Measurements from ENCODE around the gene DHDDS.
"Not testable (repeated sequence)": the region's sequence is repeated elsewhere in the genome, so short reads cannot be mapped to it uniquely, and the experiment has no call there.

The DHDDS gene

GRCh38 chr1:26431979-26432695 is at the start of gene DHDDS:
Gene DHDDS (plus strand): TSS chr1:26432321. CDS start chr1:26432946, 625 bp downstream.
- H3K27me3 Mint-ChIP-seq: no peaks in the 10 kb centered on the region
- H3K4me3 Mint-ChIP-seq: peak within 1 kb of the TSS; percentile 90
- H3K4me1 Mint-ChIP-seq (ENCODE audit: low read depth): peaks cover 26% of the 10 kb centered on the region
- H3K9me3 Mint-ChIP-seq: no peaks in the 10 kb centered on the region
- DNase-seq: peak; percentile 99
- H3K36me3 Mint-ChIP-seq (ENCODE audit: low read depth): peaks cover 41% of the 10 kb centered on the region
- peak within 1 kb of the TSS; percentile 92 for H3K27ac Mint-ChIP-seq

GRCh38 chr1:26384076-26384475 is 48.0 kb upstream of the DHDDS start:
- no peak overlapping the region for H3K4me3 Mint-ChIP-seq
- no peaks in the 10 kb centered on the region for H3K36me3 Mint-ChIP-seq (ENCODE audit: low read depth)
- H3K27ac Mint-ChIP-seq: no peak overlapping the region
- DNase-seq: no peak
- H3K27me3 Mint-ChIP-seq: no peaks in the 10 kb centered on the region
- H3K9me3 Mint-ChIP-seq: no peaks in the 10 kb centered on the region
- H3K4me1 Mint-ChIP-seq (ENCODE audit: low read depth): peaks cover 47% of the 10 kb centered on the region

- Mint-ChIP-seq H3K4me1 (ENCODE audit: low read depth) (peaks cover 52% of the 10 kb centered on the region), H3K4me3 (peak overlapping the region; percentile 4)
- H3K36me3 Mint-ChIP-seq (ENCODE audit: low read depth); H3K27ac Mint-ChIP-seq; H3K9me3 Mint-ChIP-seq; H3K27me3 Mint-ChIP-seq; DNase-seq: not testable (repeated sequence)
Measured at GRCh38 chr1:26385063-26385462, 47.1 kb upstream of the DHDDS start.

- Mint-ChIP-seq H3K36me3 (ENCODE audit: low read depth) (no peaks in the 10 kb centered on the region), H3K4me3 (no peak overlapping the region), H3K27me3 (no peaks in the 10 kb centered on the region), H3K9me3 (no peaks in the 10 kb centered on the region), H3K4me1 (ENCODE audit: low read depth) (peaks cover 55% of the 10 kb centered on the region), H3K27ac (no peak overlapping the region)
- DNase-seq: no peak
Measured at GRCh38 chr1:26387447-26387846, 44.7 kb upstream of the DHDDS start.

GRCh38 chr1:26388791-26389445 is 43.2 kb upstream of the DHDDS start:
- H3K27ac Mint-ChIP-seq: no peak overlapping the region
- no peaks in the 10 kb centered on the region for H3K36me3 Mint-ChIP-seq (ENCODE audit: low read depth)
- peaks cover 55% of the 10 kb centered on the region for H3K4me1 Mint-ChIP-seq (ENCODE audit: low read depth)
- no peaks in the 10 kb centered on the region for H3K27me3 Mint-ChIP-seq
- H3K4me3 Mint-ChIP-seq: no peak overlapping the region
- DNase-seq: no peak
- H3K9me3 Mint-ChIP-seq: no peaks in the 10 kb centered on the region

- no peaks in the 10 kb centered on the region for H3K27me3 Mint-ChIP-seq
- no peak overlapping the region for H3K4me3 Mint-ChIP-seq
- no peaks in the 10 kb centered on the region for H3K9me3 Mint-ChIP-seq
- no peaks in the 10 kb centered on the region for H3K36me3 Mint-ChIP-seq (ENCODE audit: low read depth)
- H3K27ac Mint-ChIP-seq: no peak overlapping the region
- H3K4me1 Mint-ChIP-seq (ENCODE audit: low read depth): peaks cover 47% of the 10 kb centered on the region
- DNase-seq: no peak
Measured at GRCh38 chr1:26389604-26390247, 42.4 kb upstream of the DHDDS start.

- Mint-ChIP-seq H3K36me3 (ENCODE audit: low read depth) (no peaks in the 10 kb centered on the region), H3K4me1 (ENCODE audit: low read depth) (peaks cover 36% of the 10 kb centered on the region), H3K27ac (no peak overlapping the region), H3K4me3 (no peak overlapping the region), H3K27me3 (no peaks in the 10 kb centered on the region), H3K9me3 (no peaks in the 10 kb centered on the region)
- no peak for DNase-seq
Measured at GRCh38 chr1:26391450-26391849, 40.7 kb upstream of the DHDDS start.

- Mint-ChIP-seq H3K27ac (no peak overlapping the region), H3K4me3 (no peak overlapping the region), H3K36me3 (ENCODE audit: low read depth) (no peaks in the 10 kb centered on the region), H3K9me3 (no peaks in the 10 kb centered on the region), H3K27me3 (no peaks in the 10 kb centered on the region), H3K4me1 (ENCODE audit: low read depth) (peaks cover 16% of the 10 kb centered on the region)
- DNase-seq: no peak
Measured at GRCh38 chr1:26395754-26396153, 36.4 kb upstream of the DHDDS start.

- H3K27ac Mint-ChIP-seq: no peak overlapping the region
- no peaks in the 10 kb centered on the region for H3K9me3 Mint-ChIP-seq
- no peaks in the 10 kb centered on the region for H3K36me3 Mint-ChIP-seq (ENCODE audit: low read depth)
- peaks cover 17% of the 10 kb centered on the region for H3K27me3 Mint-ChIP-seq
- no peak for DNase-seq
- no peak overlapping the region for H3K4me3 Mint-ChIP-seq
- peaks cover 7% of the 10 kb centered on the region for H3K4me1 Mint-ChIP-seq (ENCODE audit: low read depth)
Measured at GRCh38 chr1:26399034-26399433, 33.1 kb upstream of the DHDDS start.

- Mint-ChIP-seq H3K9me3 (no peaks in the 10 kb centered on the region), H3K4me3 (no peak overlapping the region), H3K27ac (no peak overlapping the region), H3K27me3 (peaks cover 23% of the 10 kb centered on the region), H3K4me1 (ENCODE audit: low read depth) (peaks cover 4% of the 10 kb centered on the region), H3K36me3 (ENCODE audit: low read depth) (no peaks in the 10 kb centered on the region)
- DNase-seq: no peak
Measured at GRCh38 chr1:26401891-26402290, 30.2 kb upstream of the DHDDS start.

GRCh38 chr1:26403656-26404055 is 28.5 kb upstream of the DHDDS start:
- H3K27ac Mint-ChIP-seq: no peak overlapping the region
- no peak overlapping the region for H3K4me3 Mint-ChIP-seq
- no peaks in the 10 kb centered on the region for H3K36me3 Mint-ChIP-seq (ENCODE audit: low read depth)
- peaks cover 26% of the 10 kb centered on the region for H3K27me3 Mint-ChIP-seq
- peaks cover 3% of the 10 kb centered on the region for H3K4me1 Mint-ChIP-seq (ENCODE audit: low read depth)
- no peak for DNase-seq
- no peaks in the 10 kb centered on the region for H3K9me3 Mint-ChIP-seq

- H3K27me3 Mint-ChIP-seq: peaks cover 36% of the 10 kb centered on the region
- H3K27ac Mint-ChIP-seq: no peak overlapping the region
- DNase-seq: no peak
Measured at GRCh38 chr1:26404641-26405040, 27.5 kb upstream of the DHDDS start.

GRCh38 chr1:26405281-26405915 is 26.7 kb upstream of the DHDDS start:
- Mint-ChIP-seq H3K4me3 (no peak overlapping the region), H3K9me3 (no peaks in the 10 kb centered on the region), H3K27me3 (peaks cover 42% of the 10 kb centered on the region), H3K36me3 (ENCODE audit: low read depth) (no peaks in the 10 kb centered on the region), H3K4me1 (ENCODE audit: low read depth) (peaks cover 16% of the 10 kb centered on the region), H3K27ac (no peak overlapping the region)
- DNase-seq: no peak

More at GRCh38 chr1:26404641-26405040, 27.5 kb upstream of the DHDDS start:
- no peak overlapping the region for H3K4me3 Mint-ChIP-seq
- H3K36me3 Mint-ChIP-seq (ENCODE audit: low read depth): no peaks in the 10 kb centered on the region
- H3K4me1 Mint-ChIP-seq (ENCODE audit: low read depth): peaks cover 13% of the 10 kb centered on the region
- no peaks in the 10 kb centered on the region for H3K9me3 Mint-ChIP-seq

- H3K27ac Mint-ChIP-seq: no peak overlapping the region
- DNase-seq: peak; percentile 85
- H3K36me3 Mint-ChIP-seq (ENCODE audit: low read depth): no peaks in the 10 kb centered on the region
- H3K4me1 Mint-ChIP-seq (ENCODE audit: low read depth): peaks cover 26% of the 10 kb centered on the region
- H3K9me3 Mint-ChIP-seq: no peaks in the 10 kb centered on the region
- H3K4me3 Mint-ChIP-seq: no peak overlapping the region
- peaks cover 59% of the 10 kb centered on the region for H3K27me3 Mint-ChIP-seq
Measured at GRCh38 chr1:26408604-26409003, 23.5 kb upstream of the DHDDS start.

Data from activated T-cell treated with anti-CD3 and anti-CD28 coated beads, Interleukin-2, amount 50 U/mL, for 24 hours (primary cell).